DMS53 (cell line): ENCODE measurements around the gene TPD52L2.
"Not testable (repeated sequence)": the region's sequence is repeated elsewhere in the genome, so short reads cannot be mapped to it uniquely, and the experiment has no call there.

Experiments used
- DNase-seq: peaks from one replicate; lab custom pipeline; 2025; lab: John Stamatoyannopoulos, UW

The TPD52L2 gene

DNA sequence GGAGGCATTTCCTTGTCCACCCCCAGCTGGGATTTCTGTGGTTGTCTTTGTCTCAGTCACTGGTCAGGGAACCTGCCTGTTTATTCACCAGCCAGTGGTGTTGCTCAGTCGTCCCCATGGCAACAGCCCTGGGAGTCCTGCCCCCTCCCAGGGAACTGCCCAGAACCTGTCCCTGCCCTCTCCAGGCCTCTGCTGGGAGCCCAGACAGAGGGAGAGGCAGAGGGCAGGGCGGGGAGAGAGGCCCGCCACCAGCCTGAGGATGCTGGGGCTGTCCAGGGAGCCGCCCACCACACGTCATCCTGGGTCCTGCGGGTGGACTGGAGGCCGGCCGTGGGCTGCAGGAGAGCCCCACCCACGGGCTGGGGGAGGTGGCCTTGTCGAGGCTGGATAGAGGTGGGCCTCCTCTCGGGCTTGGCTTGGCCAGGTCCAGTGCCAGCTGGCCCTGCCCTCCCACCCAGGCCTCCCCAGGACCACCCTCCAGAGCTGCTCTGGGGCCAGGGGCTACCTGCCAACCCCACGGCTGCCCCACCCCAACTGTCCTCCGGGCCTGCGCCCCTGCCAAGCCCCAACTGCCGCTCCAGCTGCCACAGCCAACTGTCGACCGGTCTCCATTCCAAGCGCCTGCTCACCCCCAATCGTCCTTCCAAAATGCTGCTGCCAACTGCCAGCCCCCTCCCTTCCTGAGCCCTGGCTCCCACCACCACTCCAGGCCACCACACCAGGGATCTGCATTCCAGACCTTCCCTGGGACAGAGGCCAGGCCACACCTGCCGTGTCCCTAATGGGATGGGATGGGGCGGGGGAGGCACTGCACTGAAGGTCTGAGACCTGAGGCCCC is 29.8 kb upstream of the TPD52L2 start:
- peak; percentile 93 for DNase-seq

DNA sequence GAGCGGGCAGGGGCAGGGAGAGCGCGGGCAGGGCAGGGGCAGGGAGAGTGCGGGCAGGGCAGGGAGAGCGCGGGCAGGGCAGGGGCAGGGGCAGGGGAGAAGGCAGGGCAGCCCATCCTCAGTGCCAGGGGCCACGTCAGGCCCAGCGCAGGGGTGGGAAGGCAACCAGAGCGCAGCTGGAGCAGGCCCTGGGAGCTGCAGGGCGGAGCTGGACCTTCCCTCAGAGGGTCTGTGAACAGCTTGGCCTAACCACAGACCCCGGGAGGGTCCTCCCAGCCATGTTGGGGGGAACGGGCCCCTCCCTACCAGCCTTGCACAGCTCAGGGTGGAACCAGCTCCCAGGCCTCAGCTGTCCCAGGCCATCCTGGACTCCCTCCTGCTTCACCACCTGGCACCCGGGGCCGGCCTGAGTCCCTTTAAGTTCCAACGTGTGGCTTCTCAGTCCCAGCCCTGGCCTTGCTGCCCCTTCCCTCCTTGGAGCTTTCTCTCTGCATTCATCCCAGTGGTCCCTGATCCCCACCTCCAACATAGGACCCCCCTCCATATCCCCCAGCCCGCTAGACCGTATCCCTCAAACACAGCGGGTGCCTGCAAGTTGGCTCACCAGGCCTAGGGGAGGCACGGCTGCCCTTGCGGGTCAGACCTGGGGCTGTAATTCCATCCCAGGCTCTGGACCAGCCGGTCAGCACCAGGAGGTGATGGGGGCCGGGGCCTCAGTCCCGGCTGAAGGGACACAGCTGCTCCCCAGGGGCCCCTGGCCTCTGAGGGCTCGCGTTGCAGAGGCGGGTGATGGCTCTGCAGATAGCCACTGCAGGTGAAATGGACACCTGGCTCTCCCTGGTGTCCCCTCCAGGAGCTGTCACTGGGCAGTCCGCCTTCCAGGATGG is 28.4 kb upstream of the TPD52L2 start:
- no peak for DNase-seq

DNA sequence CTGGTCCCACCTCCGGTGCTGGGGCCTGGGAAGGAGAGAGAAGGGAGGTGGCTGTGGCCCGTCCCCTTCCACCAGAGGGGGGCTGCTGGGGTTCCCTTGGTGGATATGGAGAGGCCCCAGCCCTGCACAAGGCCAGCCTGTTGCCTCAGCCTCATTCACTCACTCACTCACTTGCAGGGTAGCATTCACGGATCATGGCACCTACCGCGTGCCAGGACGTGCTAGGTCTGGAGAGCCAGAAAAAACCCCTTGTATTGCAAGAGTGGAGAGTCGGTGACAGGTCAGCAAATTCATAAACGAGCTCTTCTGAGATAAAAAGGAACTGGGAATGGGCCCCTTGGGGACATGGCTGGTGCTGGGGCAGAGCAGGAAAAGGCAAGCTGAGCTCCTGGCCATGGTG is 27.6 kb upstream of the TPD52L2 start:
- no peak for DNase-seq

DNA sequence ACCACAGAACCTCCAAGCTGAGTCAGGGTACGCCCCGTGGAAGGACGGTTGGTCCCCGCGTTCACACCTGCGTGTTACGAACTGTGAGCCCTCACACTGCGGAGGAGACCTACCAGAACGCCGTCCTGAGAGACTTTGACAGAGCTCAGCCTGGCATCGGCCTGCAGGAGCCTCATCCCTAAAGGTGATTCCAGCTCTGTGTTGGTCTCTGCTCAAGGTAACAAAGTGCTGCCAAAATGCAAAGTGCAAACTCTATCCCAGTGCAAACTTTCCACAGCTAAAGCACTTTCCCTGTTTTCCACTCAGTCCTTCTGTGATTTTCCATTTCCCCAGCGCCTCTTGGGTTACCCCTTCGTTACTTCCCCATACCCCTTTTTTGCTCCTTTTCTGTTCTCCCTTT is 25.4 kb upstream of the TPD52L2 start:
- no peak for DNase-seq

DNA sequence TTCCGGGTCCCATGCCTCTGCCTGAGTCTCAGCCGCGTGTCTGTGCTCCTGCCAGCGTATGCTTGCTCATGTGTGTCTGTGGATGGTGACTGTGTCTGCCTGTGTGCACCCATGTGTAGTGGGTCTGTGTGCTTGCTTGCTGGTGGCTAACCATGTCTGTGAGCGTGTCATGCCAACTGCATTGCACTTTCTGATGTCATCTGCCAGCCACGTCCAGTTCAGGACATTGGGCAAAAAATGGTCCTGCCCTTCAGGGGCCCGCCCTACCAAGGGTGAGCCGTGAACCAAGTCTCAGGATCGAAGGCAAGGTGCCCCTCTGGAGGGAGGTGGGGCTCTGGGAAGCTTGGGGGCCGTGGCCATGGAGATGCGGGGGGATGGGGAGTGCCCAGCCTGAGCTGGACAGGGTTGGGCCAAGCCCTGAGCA is 24.7 kb upstream of the TPD52L2 start:
- no peak for DNase-seq

DNA sequence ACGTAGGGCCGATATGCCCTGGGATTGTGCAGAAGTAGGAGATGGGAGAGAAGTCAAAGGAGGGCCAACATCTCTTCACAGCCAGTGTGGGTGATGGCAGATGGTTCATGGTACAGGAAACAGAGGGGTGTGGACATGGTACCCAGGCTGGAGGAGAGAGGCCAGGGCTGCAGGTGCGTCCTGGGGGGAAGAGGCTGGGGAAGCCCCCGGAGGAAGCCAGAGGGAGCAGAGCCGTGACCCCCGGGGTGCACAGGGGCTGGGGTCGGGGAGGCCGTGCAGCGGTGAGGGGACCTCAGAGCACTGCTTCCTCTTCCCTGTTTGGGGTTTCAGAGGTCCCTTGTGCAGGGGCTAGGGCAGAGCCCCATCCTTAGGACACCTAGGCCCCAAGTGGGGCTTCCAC is 22.8 kb upstream of the TPD52L2 start:
- no peak for DNase-seq

DNA sequence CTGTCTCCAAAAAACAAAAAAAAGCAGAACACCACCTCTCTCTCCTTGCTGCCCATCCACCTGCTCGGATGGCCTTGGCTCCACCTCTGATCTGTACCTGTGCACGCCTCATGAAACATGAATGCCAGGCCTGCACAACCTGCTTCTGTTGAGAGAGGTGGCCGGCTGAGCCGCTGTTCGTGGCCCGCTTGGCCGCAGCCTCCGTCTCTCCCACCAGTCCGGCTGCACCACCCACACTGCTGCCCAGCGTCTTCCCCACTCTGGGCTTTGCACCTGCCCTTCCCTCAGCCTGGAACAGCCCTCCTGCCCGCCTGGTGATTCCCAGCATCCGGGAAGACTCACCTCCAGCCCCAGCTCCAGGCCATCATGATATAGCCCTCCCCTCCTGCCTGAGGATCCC is 21.8 kb upstream of the TPD52L2 start:
- DNase-seq = peak; percentile 43

DNA sequence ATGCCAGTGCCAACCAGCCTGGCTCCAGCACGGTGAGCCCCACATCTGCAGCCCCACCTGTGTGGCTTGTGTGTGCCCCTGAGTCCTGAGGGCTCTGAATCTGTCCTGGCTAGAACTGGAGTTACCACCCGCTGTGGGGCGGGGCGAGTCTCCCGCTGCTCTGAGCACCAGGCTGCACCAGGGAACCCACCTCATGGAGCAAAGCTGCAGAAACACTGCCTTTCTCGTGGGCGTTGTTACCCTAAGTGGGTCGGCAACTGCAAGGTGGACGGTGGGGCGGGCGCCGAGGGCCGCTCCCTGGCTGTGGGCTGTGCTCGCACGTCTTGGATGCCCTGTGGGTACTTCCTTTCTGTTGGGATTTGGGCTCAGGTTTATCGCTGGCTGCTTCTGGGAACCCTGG is 21.3 kb upstream of the TPD52L2 start:
- DNase-seq = no peak

DNA sequence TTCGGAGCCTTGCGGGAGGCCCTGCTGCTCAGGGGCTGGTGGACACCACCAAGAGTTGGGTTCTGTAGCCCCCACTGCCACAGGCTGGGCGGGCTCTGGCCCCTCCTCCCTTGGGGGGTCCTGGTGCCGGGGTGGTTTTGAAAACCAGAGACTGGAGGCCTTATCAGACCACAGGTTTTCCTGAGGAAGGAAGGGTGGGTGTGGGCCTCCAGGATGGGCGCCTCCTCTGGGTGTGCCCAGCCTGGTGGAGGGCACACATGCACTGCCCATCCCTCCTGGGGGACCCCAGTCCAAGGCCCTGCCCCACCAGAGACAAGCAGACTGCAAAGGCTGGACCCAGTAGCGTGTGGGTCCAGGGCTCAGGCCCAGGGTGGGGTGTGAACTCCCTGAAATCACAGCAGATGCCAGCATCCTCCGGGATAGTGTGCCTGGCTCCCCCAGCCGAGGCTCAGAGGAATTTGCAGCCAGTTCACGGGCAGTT is 20.5 kb upstream of the TPD52L2 start:
- no peak for DNase-seq

DNA sequence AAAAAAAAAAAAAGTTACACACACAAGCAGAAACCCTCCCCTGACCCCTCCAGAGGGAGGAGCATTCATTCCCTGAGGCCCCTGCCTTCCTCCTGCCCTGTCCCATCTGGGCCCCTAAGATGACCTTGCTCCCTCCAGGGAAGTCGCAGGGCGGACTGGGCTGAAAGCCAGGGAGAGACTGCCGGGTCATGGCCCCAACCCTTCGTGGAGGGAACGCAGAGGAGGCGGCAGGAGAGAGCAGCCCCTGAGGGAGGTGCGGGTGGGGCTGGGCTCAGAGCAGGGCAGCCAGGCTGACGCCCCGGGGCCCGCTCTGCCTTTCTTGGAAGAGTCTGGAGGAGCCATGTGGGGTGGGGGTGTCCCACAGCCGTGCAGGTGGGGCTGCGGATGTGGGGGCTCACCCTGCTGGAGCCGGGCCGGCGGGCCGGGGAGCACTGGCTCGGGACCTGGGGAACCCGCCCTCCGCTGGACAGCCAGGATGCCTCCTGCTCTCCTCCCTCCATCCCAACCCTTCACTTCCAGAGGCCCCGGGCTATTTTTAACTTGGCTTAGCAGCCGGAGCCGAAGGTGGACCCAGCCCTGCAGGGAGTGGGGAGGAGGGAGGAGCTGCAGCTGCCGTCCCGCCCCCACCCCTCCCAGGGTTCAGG is 18.8 kb upstream of the TPD52L2 start:
- DNase-seq = no peak

DNA sequence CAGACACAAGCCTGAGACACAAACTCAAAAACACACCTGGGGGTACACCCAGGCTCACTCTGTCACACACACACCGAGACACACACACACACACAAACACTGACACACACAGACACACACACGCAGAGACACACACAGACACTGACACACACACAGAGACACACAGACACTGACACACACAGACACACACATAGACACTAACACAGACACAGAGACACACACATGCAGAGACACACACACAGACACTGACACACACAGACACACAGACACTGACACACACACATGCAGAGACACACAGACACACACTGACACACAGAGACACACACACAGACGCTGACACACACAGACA is 18.2 kb upstream of the TPD52L2 start:
- DNase-seq = no peak

DNA sequence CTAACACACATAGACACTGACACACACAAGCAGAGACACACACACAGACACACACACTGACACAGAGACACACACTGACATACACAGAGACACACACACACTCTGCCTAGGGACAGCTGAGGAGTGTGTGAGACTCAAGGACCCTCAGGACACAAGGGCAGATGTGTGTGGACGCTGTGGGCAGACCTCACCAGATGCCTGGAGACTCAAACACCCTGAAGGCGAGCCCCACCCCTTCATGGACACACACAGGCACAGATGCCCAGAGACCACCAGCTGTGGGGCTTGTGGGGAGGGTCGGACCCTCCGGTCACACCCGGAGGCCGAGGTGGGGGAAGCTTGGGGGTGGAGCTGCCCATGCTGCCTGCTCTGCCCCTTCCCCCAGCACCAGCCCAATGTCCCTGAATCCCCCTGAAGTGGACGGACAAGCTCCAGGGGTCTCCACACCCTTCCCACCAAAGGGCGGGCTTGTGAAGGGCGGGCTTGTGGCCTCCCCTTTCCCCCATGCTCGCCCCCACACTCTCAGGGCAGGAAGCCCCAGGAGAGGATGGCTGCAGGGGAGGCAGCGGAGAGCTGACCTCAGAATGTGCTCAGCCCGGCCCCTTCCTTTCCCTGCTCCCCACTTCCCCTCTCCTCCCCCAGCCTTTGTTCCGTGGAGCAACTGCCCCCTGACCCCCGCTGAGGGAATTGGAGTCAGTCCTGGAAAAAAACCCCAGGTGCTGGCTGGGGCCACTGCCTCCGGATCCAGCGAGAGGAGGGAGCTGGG is 17.6 kb upstream of the TPD52L2 start:
- no peak for DNase-seq

DNA sequence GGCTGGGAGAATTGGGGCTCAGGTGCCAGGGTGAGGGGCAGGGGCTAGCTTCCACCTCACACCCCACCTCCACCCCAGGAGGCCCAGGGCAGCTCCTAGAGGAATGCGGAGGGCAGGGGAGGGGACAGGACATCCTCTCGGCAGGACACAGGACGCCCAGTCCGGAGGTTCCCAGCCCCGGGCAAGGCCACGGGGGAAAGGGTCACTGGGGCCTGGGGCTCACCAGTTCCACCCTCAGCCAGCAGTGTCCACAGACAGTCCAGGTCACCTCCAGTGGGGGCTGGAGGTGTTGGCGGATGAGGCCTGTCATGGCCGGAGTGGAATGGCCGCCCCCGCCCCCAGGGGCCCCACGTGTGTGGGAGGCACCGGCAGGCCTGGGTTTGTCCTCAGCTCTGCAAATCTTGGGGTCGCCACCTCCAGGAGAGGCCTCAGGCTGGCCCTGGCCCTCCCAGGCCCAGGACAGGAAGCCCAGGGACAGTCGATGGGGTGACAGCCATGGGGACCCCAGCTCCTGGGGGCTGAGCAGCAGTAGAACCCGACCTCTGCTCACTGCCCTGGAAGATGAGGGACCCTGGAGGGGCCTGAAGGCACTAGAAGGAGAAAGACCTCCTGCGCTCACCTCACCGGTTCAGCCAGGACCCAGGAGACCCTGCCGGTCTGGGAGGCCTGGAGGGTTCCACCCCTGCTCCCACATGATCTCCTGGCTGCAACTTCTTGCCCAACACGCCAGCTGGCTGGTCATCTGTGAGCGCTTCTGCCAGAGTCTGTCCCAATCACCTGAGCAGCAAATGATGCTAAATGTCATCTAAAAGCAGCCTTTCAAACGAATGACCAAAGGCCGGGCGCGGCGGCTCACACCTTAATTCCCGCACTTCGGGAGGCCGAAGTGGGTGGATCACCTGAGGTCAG is 16.8 kb upstream of the TPD52L2 start:
- no peak for DNase-seq

DNA sequence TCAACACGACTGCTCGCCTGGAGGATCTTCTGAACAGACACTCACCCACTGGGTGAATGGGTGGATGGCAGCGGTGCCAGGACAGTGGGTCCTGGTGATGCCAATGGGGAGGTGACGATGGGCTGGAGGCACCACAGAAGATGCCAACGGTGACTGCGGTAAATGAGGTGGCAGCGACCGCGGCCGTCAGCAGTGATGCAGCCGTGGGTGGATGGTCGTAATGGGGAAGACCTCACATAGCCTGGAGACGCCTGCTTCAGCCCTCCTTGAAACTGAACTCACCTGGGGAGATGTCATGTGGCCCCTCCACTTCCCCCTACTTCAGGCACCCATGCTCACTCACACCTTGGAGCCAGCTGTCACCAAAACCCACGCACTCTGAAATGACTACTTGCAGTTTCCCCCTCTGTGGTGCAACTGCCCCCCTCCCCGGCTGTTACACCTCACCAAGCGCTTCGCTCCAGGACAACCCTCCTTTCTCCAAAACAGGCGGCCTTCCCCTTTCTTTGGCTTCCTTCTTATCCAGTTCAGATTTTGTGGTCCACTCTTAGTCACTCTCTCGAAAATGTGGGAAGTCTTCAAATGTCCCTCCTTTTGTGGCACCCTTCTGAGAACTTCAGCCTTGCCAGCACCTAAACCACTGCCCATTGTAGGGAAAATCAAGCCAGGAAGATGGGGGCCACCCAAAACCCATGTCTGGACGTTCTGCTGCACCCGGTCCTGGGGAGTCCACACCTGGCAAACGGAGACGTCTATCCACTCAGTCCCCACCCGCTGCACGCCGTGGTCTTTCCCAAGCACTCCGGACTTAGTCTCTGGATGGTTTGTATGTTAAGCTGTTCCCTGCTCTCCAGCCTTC is 14.2 kb upstream of the TPD52L2 start:
- no peak for DNase-seq

DNA sequence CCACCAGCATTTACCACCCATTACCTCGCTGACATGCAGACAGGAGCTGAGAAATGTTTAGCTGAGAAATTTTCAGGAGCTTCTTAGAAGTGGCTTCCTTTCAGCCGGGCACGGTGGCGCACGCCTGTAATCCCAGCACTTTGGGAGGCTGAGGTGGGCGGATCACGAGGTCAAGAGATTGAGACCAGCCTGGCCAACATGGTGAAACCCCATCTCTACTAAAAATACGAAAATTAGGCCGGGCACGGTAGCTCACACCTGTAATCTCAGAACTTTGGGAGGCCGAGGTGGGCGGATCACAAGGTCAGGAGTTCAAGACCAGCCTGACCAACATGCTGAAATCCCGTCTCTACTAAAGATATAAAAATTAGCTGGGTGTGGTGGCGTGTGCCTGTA is 13.5 kb upstream of the TPD52L2 start:
- DNase-seq = not testable (repeated sequence)

DNA sequence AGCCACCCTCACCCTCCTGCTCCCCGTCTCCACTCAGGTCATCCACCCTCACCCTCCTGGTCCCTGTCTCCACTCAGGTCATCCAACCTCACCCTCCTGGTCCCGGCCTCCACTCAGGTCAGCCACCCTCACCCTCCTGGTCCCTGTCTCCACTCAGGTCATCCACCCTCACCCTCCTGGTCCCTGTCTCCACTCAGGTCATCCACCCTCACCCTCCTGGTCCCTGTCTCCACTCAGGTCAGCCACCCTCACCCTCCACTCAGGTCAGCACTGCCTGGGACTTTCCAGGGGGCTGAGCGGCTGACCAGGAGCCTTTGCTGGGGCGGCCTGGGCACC is 11.4 kb upstream of the TPD52L2 start:
- DNase-seq = not testable (repeated sequence)

DNA sequence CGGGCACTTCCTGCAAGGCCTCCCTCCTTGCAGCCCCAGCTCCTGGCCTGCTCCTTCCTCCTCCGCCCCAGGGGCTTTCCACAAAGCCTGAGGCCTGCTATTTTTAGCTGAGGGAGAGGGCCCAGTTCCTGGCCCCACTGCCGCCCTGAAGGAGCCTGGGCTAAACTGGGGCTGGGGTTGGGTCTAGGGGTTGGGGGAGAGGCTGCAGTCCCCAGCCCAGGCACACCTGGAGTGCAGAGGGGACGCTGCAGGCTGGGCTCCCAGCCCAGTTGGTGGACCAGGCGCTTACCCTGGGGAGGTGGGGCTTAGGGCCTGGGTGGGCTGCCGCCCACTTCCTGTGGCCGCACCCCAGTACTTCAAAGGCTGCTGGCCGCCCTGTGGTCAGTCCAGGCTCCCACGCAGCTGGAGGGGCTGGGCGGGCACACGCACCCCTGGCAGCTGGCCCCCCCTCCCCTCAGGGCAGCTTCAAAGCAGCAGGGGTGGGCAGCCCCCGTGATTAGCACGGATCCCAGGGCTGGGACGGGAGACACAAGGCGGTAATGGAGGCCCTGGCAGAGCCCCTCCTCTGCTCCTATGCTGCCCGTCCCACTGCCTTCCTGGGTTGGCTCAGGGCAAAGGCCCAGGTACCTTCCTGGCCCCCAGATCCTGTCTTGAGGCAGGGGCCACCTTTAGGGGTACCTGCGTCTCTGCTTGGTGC is 10.9 kb upstream of the TPD52L2 start:
- DNase-seq = no peak

DNA sequence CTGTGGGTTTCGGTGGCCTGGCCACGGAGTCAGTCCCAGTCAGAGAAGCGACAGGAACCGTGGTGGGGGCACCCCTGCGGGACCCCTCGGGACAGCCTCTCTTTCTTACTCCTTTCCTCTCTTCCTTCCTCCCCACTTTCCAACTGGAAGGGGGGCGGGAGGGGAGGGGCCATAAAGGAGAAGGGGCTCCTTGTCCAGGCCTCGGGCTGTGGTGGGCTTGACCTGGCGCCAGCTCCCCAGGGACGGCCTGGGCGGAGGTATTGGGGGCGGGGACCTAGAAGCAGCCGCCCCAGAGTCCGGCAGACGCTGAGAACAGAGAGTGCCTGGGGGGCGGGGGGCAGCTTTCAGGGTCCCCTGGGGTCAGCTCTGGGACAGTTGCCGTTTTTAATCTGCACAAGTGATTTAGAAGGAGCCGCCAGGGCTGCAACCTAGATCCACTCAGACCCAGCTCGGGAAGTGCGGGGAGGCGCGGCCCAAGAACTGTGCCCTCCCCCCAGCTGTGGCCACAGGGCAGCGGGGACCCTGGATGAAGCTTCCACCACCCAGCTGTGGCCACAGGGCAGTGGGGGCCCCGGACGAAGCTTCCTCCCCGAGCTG is 10.2 kb upstream of the TPD52L2 start:
- no peak for DNase-seq
